K562 (cell line): ENCODE data around the gene IRF5. TPM values are rescaled to one million over a fixed set of nuclear protein-coding genes. Genes with fewer than 3 reads are reported as not detected.
A peak's percentile ranks its signal among the peaks of the same experiment; 100 is the strongest.

Source experiments
- ATAC-seq: fragments of 200-7000 bp; cut with Tn5 transposase; 3 replicates; pipeline ENCODE4 v1.9.1; 2020; ENCODE audit warnings: moderate library complexity
- BruUV-seq: library from RNA; stranded (reverse); fragments of 400-500 nt; replicated peaks from 2 replicates; lab custom pipeline; 2021; lab: Mats Ljungman, UMichigan
- CTCF ChIA-PET: fragments of 300-600 bp; formaldehyde crosslinking; extraction: SDS; loops from one replicate; lab custom pipeline; 2021; ENCODE audit warnings: low intra/inter-chr PET ratio; lab: Yijun Ruan, JAX
- POLR2A ChIA-PET: fragments of 300-600, 350-650 bp; sonication (Branson Sonifier 250); formaldehyde crosslinking; extraction: SDS; loops from one replicate; lab custom pipeline; 2021; ENCODE audit warnings: antibody characterized with exemption, inconsistent platforms; lab: Yijun Ruan, JAX
- DNase-seq, 4 experiments: peaks; one replicate each; pipeline versions ENCODE4 v3.0.0 to v3.0.0-alpha.2; 2011 to 2018; ENCODE audit warnings: low spot score in 3 of 4, mixed read lengths in 3 of 4; ENCODE audit errors: extremely low read depth in 1 of 4
- FAIRE-seq: peaks from 2 replicates; lab custom pipeline; 2011; peaks lifted over from hg19 to GRCh38; lab: Jason Lieb, UNC
- H2AFZ ChIP-seq: 2 replicates; pipeline ENCODE4 v1.6.0; 2011; ENCODE audit warnings: low read depth, low read length, control low read depth, inconsistent platforms
- H3K27ac ChIP-seq: fragments of 200-600 bp; 3 replicates; pipeline ENCODE4 v1.8.0; 2011; ENCODE audit warnings: low read depth, mild to moderate bottlenecking, control low read depth, inconsistent platforms, low read length, moderate library complexity, mixed read lengths; ENCODE audit errors: extremely low read depth
- H3K27me3 ChIP-seq, 2 experiments: fragments of 300-600 bp in 1 of 2; 2 replicates in 1 of 2; 3 replicates in 1 of 2; pipeline versions ENCODE4 v1.6.0 to v1.8.0; 2011; ENCODE audit warnings: inconsistent platforms in 2 of 2, low read length in 2 of 2, mild to moderate bottlenecking in 1 of 2, mixed read lengths in 1 of 2, moderate library complexity in 1 of 2; ENCODE audit not compliant: control insufficient read depth in 2 of 2, insufficient read depth in 2 of 2
- H3K36me3 ChIP-seq: fragments of 300-600 bp; 3 replicates; pipeline ENCODE4 v1.8.0; 2011; ENCODE audit warnings: mild to moderate bottlenecking, low read length, inconsistent platforms; ENCODE audit not compliant: control insufficient read depth, insufficient read depth
- H3K4me1 ChIP-seq, 2 experiments: fragments of 200-600 bp in 1 of 2; replicated peaks in 1 of 2; 2 replicates in 1 of 2; 3 replicates in 1 of 2; pipeline versions ENCODE4 v1.5.1 to v1.8.0; 2011; ENCODE audit warnings: inconsistent platforms in 2 of 2, low read length in 2 of 2, mild to moderate bottlenecking in 1 of 2, mixed read lengths in 1 of 2, moderate library complexity in 1 of 2; ENCODE audit not compliant: control insufficient read depth in 2 of 2, insufficient read depth in 2 of 2
- H3K4me2 ChIP-seq: 2 replicates; pipeline ENCODE4 v1.6.1; 2011; ENCODE audit warnings: low read length, control low read depth, inconsistent platforms, mixed read lengths; ENCODE audit not compliant: insufficient read depth
- H3K4me3 ChIP-seq: fragments of 200-600 bp; sonication (generic), shearing (Covaris generic); 2 replicates; pipeline ENCODE4 v1.5.1; 2016; ENCODE audit warnings: control low read depth, inconsistent platforms
- H3K79me2 ChIP-seq: fragments of 200-600 bp; 3 replicates; pipeline ENCODE4 v1.8.0; 2011; ENCODE audit warnings: low read length, inconsistent platforms; ENCODE audit not compliant: control insufficient read depth, insufficient read depth
- H3K9ac ChIP-seq, 2 experiments: 2 replicates each; pipeline versions ENCODE4 v1.6.0 to v1.6.1; 2011; ENCODE audit warnings: low read depth in 2 of 2, low read length in 2 of 2, control low read depth in 1 of 2, inconsistent platforms in 1 of 2, mild to moderate bottlenecking in 1 of 2, mixed read lengths in 1 of 2; ENCODE audit not compliant: insufficient read depth in 1 of 2
- H3K9me1 ChIP-seq: one replicate; pipeline ENCODE4 v1.6.0; 2011; ENCODE audit warnings: inconsistent platforms, mild to moderate bottlenecking, low read length, moderate library complexity; ENCODE audit not compliant: control insufficient read depth, insufficient read depth
- H3K9me3 ChIP-seq: replicated peaks from 2 replicates; pipeline ENCODE4 v1.5.1; 2011; ENCODE audit warnings: low read depth, low read length, inconsistent platforms; ENCODE audit not compliant: control insufficient read depth, insufficient read depth
- H4K20me1 ChIP-seq: replicated peaks from 2 replicates; pipeline ENCODE4 v1.6.1; 2011; ENCODE audit warnings: low read length, inconsistent platforms, mixed read lengths; ENCODE audit not compliant: control insufficient read depth, insufficient read depth
- ZBTB33 ChIP-seq: sonication (generic); formaldehyde crosslinking; IDR thresholded peaks from 2 replicates; pipeline ENCODE4 v1.8.1; 2023; ENCODE audit warnings: mild to moderate bottlenecking, missing genetic modification reagents
- WGBS: fragments of 100-300 bp; shearing (Covaris generic); methylation state at CpG from one replicate; pipeline ENCODE4 v1.1.6; 2016; ENCODE audit warnings: low coverage, mixed read lengths; ENCODE audit not compliant: insufficient coverage; ENCODE audit errors: missing lambda C conversion rate; 5-methylcytosine and 5-hydroxymethylcytosine counted together
- in situ Hi-C: fragments of 300-500 bp; cut with MboI; formaldehyde crosslinking; loops from 4 replicates; pipeline ENCODE4 v1.15.0; 2018; ENCODE audit warnings: inconsistent platforms, mixed read lengths
- intact Hi-C: fragments of 100-400 bp; cut with micrococcal nuclease; formaldehyde crosslinking; loops from 2 replicates; pipeline ENCODE4 v1.14.2; 2022
- polyA plus RNA-seq, 8 experiments: library from polyadenylated mRNA; depleted of rRNA in 4 of 8; stranded (reverse) in 5 of 8; unstranded in 3 of 8; fragments of >200 nt; fragmentation: Nextera tagmentation in 2 of 8; fragmentation: Illumina TruSeq in 1 of 8; extraction: Ambion mirVana in 2 of 8; extraction: Trizol in 1 of 8; gene quantifications; 2 replicates each; pipeline versions ENCODE4 v1.2.1 to v1.2.3, GENCODE V29; 2011 to 2014; ENCODE audit warnings: inconsistent platforms in 1 of 8, missing spikeins in 1 of 8
- total RNA-seq, 7 experiments: library from RNA; depleted of rRNA in 6 of 7; stranded (reverse); fragments of >200 nt in 6 of 7; fragmentation: Illumina TruSeq in 2 of 7; extraction: Trizol in 2 of 7; gene quantifications; 2 replicates each; pipeline versions ENCODE4 v1.2.1 to v1.2.3, GENCODE V29; 2011 to 2021; ENCODE audit warnings: low replicate concordance in 1 of 7
- TF ChIP-seq, protein P1 (sequence below), 2 experiments: IDR thresholded peaks in 1 of 2; conservative IDR thresholded peaks in 1 of 2; 2 replicates each; pipeline ENCODE4 v1.6.1; 2016; ENCODE audit warnings: low read depth in 2 of 2, mild to moderate bottlenecking in 1 of 2, missing compliant biosample characterization in 1 of 2, missing genetic modification characterization in 1 of 2, moderate library complexity in 1 of 2

The IRF5 gene
- total and polyA plus RNA-seq, 9 of the 15 experiments (the other 6 are each of a cell fraction or from before 2014, with no cell fraction given) = 0.04 TPM; not detected in 8

DNA sequence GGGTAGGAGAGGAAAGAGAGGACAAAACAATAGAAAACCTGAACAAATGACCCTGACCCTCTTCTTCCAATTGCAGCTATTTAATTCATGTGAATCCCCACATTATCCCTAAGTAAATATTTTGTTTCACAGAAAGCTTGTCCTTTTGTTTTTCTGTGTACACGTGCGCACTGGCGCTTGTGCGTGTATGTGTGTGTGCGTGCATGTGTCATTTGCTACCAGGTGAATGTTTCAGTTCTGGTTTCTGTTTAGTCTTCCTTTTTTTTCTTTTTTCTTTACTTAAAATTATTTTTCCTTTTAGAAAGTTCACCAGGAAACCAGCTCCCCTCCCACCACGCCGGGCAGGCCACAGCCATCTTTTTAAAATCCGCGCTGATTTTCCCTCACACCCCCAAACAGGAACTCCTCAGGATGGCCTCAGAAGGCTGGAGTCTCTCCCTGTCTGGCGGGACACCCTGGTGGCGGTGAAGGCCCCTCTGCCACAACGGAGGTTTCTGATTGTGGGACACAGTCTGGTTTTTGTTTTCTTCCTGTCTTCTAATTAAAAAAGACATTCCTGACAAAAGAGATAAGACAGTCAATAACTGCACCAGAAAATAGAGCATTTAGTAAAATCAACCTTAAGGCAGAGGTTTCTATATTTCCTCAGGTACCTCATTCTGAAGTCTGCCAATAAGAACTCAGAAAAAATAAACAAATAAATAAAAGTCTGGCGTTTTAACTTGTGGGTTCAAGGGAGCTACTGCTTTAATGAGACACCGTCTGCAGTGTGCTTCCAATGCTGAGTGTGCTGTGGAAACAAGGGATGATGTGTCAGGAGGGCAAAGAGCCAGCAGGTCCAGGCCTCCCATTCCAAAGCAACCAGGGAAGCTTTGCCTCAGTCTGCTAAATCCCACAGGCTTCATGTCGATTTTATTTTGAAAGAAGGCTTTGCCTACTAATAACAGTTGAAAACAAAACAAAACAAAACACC lies 17.4 kb downstream of the IRF5 start:
- in situ Hi-C loops = no loop called here
- Histone ChIP-seq H3K9ac (no peak overlapping the region), H4K20me1 (no peaks in the 10 kb centered on the region), H3K9me3 (no peaks in the 10 kb centered on the region), H2AFZ (no peak overlapping the region), H3K79me2 (no peaks in the 10 kb centered on the region), H3K4me1 (no peaks in the 10 kb centered on the region), H3K27me3 (no peaks in the 10 kb centered on the region), H3K4me2 (no peak overlapping the region), H3K36me3 (peaks cover 81% of the 10 kb centered on the region), H3K9me1 (no peaks in the 10 kb centered on the region), H3K27ac (no peak overlapping the region), H3K4me3 (no peak overlapping the region)
- ATAC-seq = no peak
- ChIA-PET POLR2A (interaction anchor here (0.6 to 1.4 kb wide), 6 partner anchors 10 to 381 kb away, joined by 3 to 5 read pairs (median 4); no protein-coding TSS in a partner anchor), CTCF (interaction anchor here (0.5 kb wide), 1 partner anchor 80 kb away, joined by 4 read pairs; no protein-coding TSS in a partner anchor)
- FAIRE-seq = no peak
- 85% methylated on average over 15 of the region's 15 CpGs for WGBS
- DNase-seq = no peak
- TF ChIP-seq, protein P1, sequence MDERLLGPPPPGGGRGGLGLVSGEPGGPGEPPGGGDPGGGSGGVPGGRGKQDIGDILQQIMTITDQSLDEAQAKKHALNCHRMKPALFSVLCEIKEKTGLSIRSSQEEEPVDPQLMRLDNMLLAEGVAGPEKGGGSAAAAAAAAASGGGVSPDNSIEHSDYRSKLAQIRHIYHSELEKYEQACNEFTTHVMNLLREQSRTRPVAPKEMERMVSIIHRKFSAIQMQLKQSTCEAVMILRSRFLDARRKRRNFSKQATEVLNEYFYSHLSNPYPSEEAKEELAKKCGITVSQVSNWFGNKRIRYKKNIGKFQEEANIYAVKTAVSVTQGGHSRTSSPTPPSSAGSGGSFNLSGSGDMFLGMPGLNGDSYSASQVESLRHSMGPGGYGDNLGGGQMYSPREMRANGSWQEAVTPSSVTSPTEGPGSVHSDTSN (CRISPR knock-in tag; IDR thresholded peaks at IDR 0.05; ENCODE audit: low read depth) = no peak
- TF ChIP-seq, protein P1 (tag; conservative IDR thresholded peaks at IDR 0.05; ENCODE audit: low read depth) = no peak
- peak; percentile 22; the same call in 1 of the 2 replicates for TF ChIP-seq ZBTB33 (CRISPR knock-in tag)
- TF ChIP-seq, all 486 proteins: peak for 1
- BruUV-seq = TSS peak; percentile 44
- intact Hi-C loops = no loop called here
